ENCODE results near the gene SOCS7.

The SOCS7 gene

GRCh38 chr17:38353086-38353604 lies 1.5 kb downstream of the SOCS7 start:
- DNase-seq (ENCODE audit: low read depth): peak; percentile 7
- H3K4me3 ChIP-seq (replicated peaks; ENCODE audit: low read depth, low read length): peak overlapping the region; percentile 71
- TF ChIP-seq CTCF (IDR thresholded peaks at IDR 0.05; ENCODE audit: low read length, missing control alignments): no peak

GRCh38 chr17:38353668-38354067 lies 2.0 kb downstream of the SOCS7 start:
- no peak for TF ChIP-seq CTCF (IDR thresholded peaks at IDR 0.05; ENCODE audit: low read length, missing control alignments)
- H3K4me3 ChIP-seq (replicated peaks; ENCODE audit: low read depth, low read length): peak overlapping the region; percentile 2
- no peak for DNase-seq (ENCODE audit: low read depth)

GRCh38 chr17:38354466-38354865 lies 2.8 kb downstream of the SOCS7 start:
- no peak overlapping the region for H3K4me3 ChIP-seq (replicated peaks; ENCODE audit: low read depth, low read length)
- no peak for TF ChIP-seq CTCF (IDR thresholded peaks at IDR 0.05; ENCODE audit: low read length, missing control alignments)
- no peak for DNase-seq (ENCODE audit: low read depth)

DNA sequence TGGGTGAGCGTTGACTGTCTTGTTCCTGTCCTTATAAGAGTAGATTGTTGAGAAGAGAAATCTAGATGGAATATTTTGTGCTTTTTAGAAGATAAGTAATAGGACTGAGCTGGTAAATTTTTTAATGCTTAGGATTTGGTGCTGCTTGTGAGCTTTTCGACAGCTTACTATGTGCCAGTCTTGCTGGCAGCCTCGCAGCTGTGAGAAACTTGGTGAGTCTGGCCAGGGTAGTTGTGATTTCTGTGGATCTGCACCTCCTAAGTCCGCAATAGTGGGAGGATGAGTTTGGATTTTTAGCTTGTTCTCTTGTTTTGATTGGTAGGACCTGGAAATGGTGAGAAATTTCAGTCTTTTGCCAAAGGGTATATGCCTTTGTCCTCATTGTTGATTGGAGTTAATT lies 3.6 kb downstream of the SOCS7 start:
- TF ChIP-seq CTCF (IDR thresholded peaks at IDR 0.05; ENCODE audit: low read length, missing control alignments): no peak
- DNase-seq (ENCODE audit: low read depth): no peak

DNA sequence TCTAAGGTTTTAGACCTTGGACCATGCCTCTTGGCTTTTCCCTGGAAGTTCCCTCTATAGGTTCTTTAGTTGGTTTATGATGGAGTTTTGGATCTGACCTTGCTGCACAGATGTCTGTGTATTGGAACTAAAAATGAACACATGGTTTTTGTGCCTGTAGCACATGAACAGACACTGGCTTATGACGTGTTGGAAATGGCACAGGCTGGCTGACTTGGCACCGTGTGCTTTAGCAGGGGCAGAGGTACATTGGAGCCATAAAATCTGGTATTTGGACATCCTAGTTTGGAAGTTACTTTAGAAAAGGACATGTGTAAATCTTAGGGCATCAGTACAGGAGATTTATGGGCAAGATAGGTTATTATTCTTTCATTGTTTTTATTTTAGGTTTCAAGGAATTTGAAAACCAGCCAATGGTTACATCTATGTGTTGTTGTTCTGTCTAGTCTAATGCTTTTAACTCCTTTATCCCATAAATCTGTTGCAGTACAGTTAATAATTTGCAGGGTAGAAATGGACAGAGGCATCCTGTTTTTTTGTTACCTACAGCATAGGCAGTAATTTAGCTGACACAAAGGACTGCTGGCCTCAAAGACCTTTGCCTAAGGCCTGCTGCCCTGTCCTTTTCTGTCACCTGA lies 6.0 kb downstream of the SOCS7 start:
- no peak for TF ChIP-seq CTCF (IDR thresholded peaks at IDR 0.05; ENCODE audit: low read length, missing control alignments)
- H3K4me3 ChIP-seq (replicated peaks; ENCODE audit: low read depth, low read length): no peak overlapping the region
- DNase-seq (ENCODE audit: low read depth): no peak

More for the DNA sequence above, 3.6 kb downstream of the SOCS7 start:
- no peak overlapping the region for H3K4me3 ChIP-seq (replicated peaks; ENCODE audit: low read depth, low read length)

- H3K4me3 ChIP-seq (replicated peaks; ENCODE audit: low read depth, low read length): no peak overlapping the region
- TF ChIP-seq CTCF (IDR thresholded peaks at IDR 0.05; ENCODE audit: low read length, missing control alignments): no peak
- no peak for DNase-seq (ENCODE audit: low read depth)
Observed at GRCh38 chr17:38358586-38359513, 7.2 kb downstream of the SOCS7 start.

Measured in fibroblast of pulmonary artery (primary cell).